Activated T-helper 1 cell treated with anti-CD3 and anti-CD28 coated beads, Interleukin-12 subunit alpha, Interleukin-12 subunit beta, Interleukin-2, Interleukin-4 antibody, amounts not matched to agents 30 ng/mL and 10 ng/mL and 1 ng/mL, durations not matched to agents 14 hours and 24 hours and 36 hours (primary cell): ENCODE results near the gene PDZRN4. TPM values are rescaled to one million over a fixed set of nuclear protein-coding genes. Genes with fewer than 3 reads are reported as not detected.
"Not testable (repeated sequence)": the region's sequence is repeated elsewhere in the genome, so short reads cannot be mapped to it uniquely, and the experiment has no call there.

Source experiments
- DNase-seq: peaks from one replicate; pipeline ENCODE4 v3.0.0; 2021; ENCODE audit warnings: low spot score
- H3K27ac Mint-ChIP-seq: one replicate; pipeline ENCODE4 v1.8.0; 2021; ENCODE audit warnings: mild to moderate bottlenecking, mixed read lengths
- H3K27me3 Mint-ChIP-seq: one replicate; pipeline ENCODE4 v1.8.0; 2022; ENCODE audit warnings: mild to moderate bottlenecking, moderate library complexity, mixed read lengths; ENCODE audit not compliant: insufficient read depth
- H3K36me3 Mint-ChIP-seq: one replicate; pipeline ENCODE4 v1.8.0; 2021; ENCODE audit warnings: low read depth, mixed read lengths
- H3K4me1 Mint-ChIP-seq: one replicate; pipeline ENCODE4 v1.8.0; 2021; ENCODE audit warnings: low read depth, mixed read lengths
- H3K4me3 Mint-ChIP-seq: one replicate; pipeline ENCODE4 v1.8.0; 2021; ENCODE audit warnings: mild to moderate bottlenecking, moderate library complexity, mixed read lengths
- H3K9me3 Mint-ChIP-seq: one replicate; pipeline ENCODE4 v1.8.0; 2021; ENCODE audit warnings: mixed read lengths
- intact Hi-C: fragments of 100-400 bp; cut with micrococcal nuclease; formaldehyde crosslinking; loops from one replicate; pipeline ENCODE4 v1.15.1; 2024
- total RNA-seq: library from RNA; stranded (reverse); gene quantifications from 2 replicates; pipeline ENCODE4 v1.2.3, GENCODE V29; 2022

Gene PDZRN4
- total RNA-seq = not detected in 2 replicates

- no peak for DNase-seq
- no peak within 1 kb of the TSS for H3K27ac Mint-ChIP-seq
Measured at GRCh38 chr12:41188058-41188840, at the start of gene PDZRN4. Gene PDZRN4, plus strand, starts transcription at chr12:41188320.

GRCh38 chr12:41140117-41140516 is 48.0 kb upstream of the PDZRN4 start:
- Mint-ChIP-seq H3K4me3 (no peak overlapping the region), H3K27ac (no peak overlapping the region), H3K27me3 (no peaks in the 10 kb centered on the region), H3K36me3 (no peaks in the 10 kb centered on the region), H3K4me1 (no peaks in the 10 kb centered on the region), H3K9me3 (no peaks in the 10 kb centered on the region)
- DNase-seq = no peak
- intact Hi-C loops = no loop called here

More at GRCh38 chr12:41188058-41188840, at the start of gene PDZRN4:
- Mint-ChIP-seq H3K4me3 (no peak within 1 kb of the TSS), H3K4me1 (peaks cover 7% of the 10 kb centered on the region), H3K27me3 (peaks cover 40% of the 10 kb centered on the region), H3K36me3 (peaks cover 1% of the 10 kb centered on the region), H3K9me3 (no peaks in the 10 kb centered on the region)
- intact Hi-C loops = no loop called here

- Mint-ChIP-seq H3K27ac (no peak overlapping the region), H3K9me3 (no peaks in the 10 kb centered on the region), H3K36me3 (no peaks in the 10 kb centered on the region), H3K4me1 (no peaks in the 10 kb centered on the region), H3K4me3 (no peak overlapping the region), H3K27me3 (no peaks in the 10 kb centered on the region)
- intact Hi-C loops = no loop called here
- no peak for DNase-seq
Measured at GRCh38 chr12:41141104-41141503, 47.0 kb upstream of the PDZRN4 start.

- Mint-ChIP-seq H3K36me3 (no peaks in the 10 kb centered on the region), H3K27me3 (no peaks in the 10 kb centered on the region), H3K4me1 (no peaks in the 10 kb centered on the region), H3K9me3 (no peaks in the 10 kb centered on the region), H3K4me3 (no peak overlapping the region), H3K27ac (no peak overlapping the region)
- DNase-seq = no peak
- intact Hi-C loops = no loop called here
Measured at GRCh38 chr12:41142376-41142775, 45.7 kb upstream of the PDZRN4 start.

GRCh38 chr12:41151793-41152192 is 36.3 kb upstream of the PDZRN4 start:
- Mint-ChIP-seq H3K36me3 (no peaks in the 10 kb centered on the region), H3K4me1 (no peaks in the 10 kb centered on the region), H3K27me3 (no peaks in the 10 kb centered on the region), H3K9me3 (no peaks in the 10 kb centered on the region), H3K4me3 (no peak overlapping the region), H3K27ac (no peak overlapping the region)
- no peak for DNase-seq
- intact Hi-C loops = no loop called here

- DNase-seq = no peak
- Mint-ChIP-seq H3K4me1 (no peaks in the 10 kb centered on the region), H3K27me3 (peaks cover 1% of the 10 kb centered on the region), H3K4me3 (no peak overlapping the region), H3K36me3 (no peaks in the 10 kb centered on the region), H3K9me3 (peaks cover 3% of the 10 kb centered on the region), H3K27ac (no peak overlapping the region)
- intact Hi-C loops = no loop called here
Measured at GRCh38 chr12:41162461-41162860, 25.7 kb upstream of the PDZRN4 start.

GRCh38 chr12:41167701-41168100 is 20.4 kb upstream of the PDZRN4 start:
- H3K27ac Mint-ChIP-seq = no peak overlapping the region
- no peaks in the 10 kb centered on the region for H3K4me1 Mint-ChIP-seq
- H3K4me3 Mint-ChIP-seq = no peak overlapping the region
- H3K27me3 Mint-ChIP-seq = no peaks in the 10 kb centered on the region
- H3K9me3 Mint-ChIP-seq = no peaks in the 10 kb centered on the region
- no peaks in the 10 kb centered on the region for H3K36me3 Mint-ChIP-seq
- intact Hi-C loops = no loop called here
- no peak for DNase-seq

GRCh38 chr12:41174602-41175001 is 13.5 kb upstream of the PDZRN4 start:
- no peaks in the 10 kb centered on the region for H3K36me3 Mint-ChIP-seq
- no peaks in the 10 kb centered on the region for H3K27me3 Mint-ChIP-seq
- H3K27ac Mint-ChIP-seq = no peak overlapping the region
- intact Hi-C loops = no loop called here
- no peak overlapping the region for H3K4me3 Mint-ChIP-seq
- no peaks in the 10 kb centered on the region for H3K4me1 Mint-ChIP-seq
- H3K9me3 Mint-ChIP-seq = no peaks in the 10 kb centered on the region
- DNase-seq = no peak

- DNase-seq, H3K27ac Mint-ChIP-seq, intact Hi-C loops: not testable (repeated sequence)
Measured at GRCh38 chr12:41179507-41179906, 8.6 kb upstream of the PDZRN4 start.

GRCh38 chr12:41184864-41185263 is 3.3 kb upstream of the PDZRN4 start:
- H3K4me1 Mint-ChIP-seq = peaks cover 7% of the 10 kb centered on the region
- no peak overlapping the region for H3K4me3 Mint-ChIP-seq
- no peaks in the 10 kb centered on the region for H3K9me3 Mint-ChIP-seq
- H3K27me3 Mint-ChIP-seq = peaks cover 31% of the 10 kb centered on the region
- intact Hi-C loops = no loop called here
- DNase-seq = no peak
- no peak overlapping the region for H3K27ac Mint-ChIP-seq
- peaks cover 1% of the 10 kb centered on the region for H3K36me3 Mint-ChIP-seq

More at GRCh38 chr12:41179507-41179906, 8.6 kb upstream of the PDZRN4 start:
- H3K27me3 Mint-ChIP-seq, H3K4me1 Mint-ChIP-seq, H3K36me3 Mint-ChIP-seq, H3K9me3 Mint-ChIP-seq, H3K4me3 Mint-ChIP-seq: not testable (repeated sequence)

- Mint-ChIP-seq H3K4me3 (no peak overlapping the region), H3K27ac (no peak overlapping the region), H3K27me3 (peaks cover 39% of the 10 kb centered on the region), H3K9me3 (no peaks in the 10 kb centered on the region), H3K36me3 (peaks cover 1% of the 10 kb centered on the region), H3K4me1 (peaks cover 7% of the 10 kb centered on the region)
- intact Hi-C loops = no loop called here
- DNase-seq = no peak
Measured at GRCh38 chr12:41186026-41186425, 2.1 kb upstream of the PDZRN4 start.

- Mint-ChIP-seq H3K9me3 (no peaks in the 10 kb centered on the region), H3K27me3 (peaks cover 43% of the 10 kb centered on the region), H3K4me1 (peaks cover 7% of the 10 kb centered on the region), H3K4me3 (no peak overlapping the region), H3K36me3 (peaks cover 1% of the 10 kb centered on the region), H3K27ac (no peak overlapping the region)
- intact Hi-C loops = no loop called here
- DNase-seq = no peak
Measured at GRCh38 chr12:41188841-41189394, 798 bp downstream of the PDZRN4 start.

GRCh38 chr12:41189395-41190251 is 1.5 kb downstream of the PDZRN4 start:
- no peaks in the 10 kb centered on the region for H3K9me3 Mint-ChIP-seq
- H3K36me3 Mint-ChIP-seq = peaks cover 1% of the 10 kb centered on the region
- H3K27me3 Mint-ChIP-seq = peaks cover 43% of the 10 kb centered on the region
- intact Hi-C loops = no loop called here
- H3K27ac Mint-ChIP-seq = no peak overlapping the region
- peaks cover 7% of the 10 kb centered on the region for H3K4me1 Mint-ChIP-seq
- no peak for DNase-seq
- H3K4me3 Mint-ChIP-seq = no peak overlapping the region
